ENCODE measurements around the gene CTTNBP2.

- TF ChIP-seq POLR2AphosphoS5 (IDR thresholded peaks at IDR 0.05; ENCODE audit: low read depth, low read length): no peak
- TF ChIP-seq POLR2A (IDR thresholded peaks at IDR 0.05; ENCODE audit: low read depth, low read length): no peak
- no peak for TF ChIP-seq TAF1 (IDR thresholded peaks at IDR 0.05; ENCODE audit: borderline replicate concordance, low read depth, low read length)
These were observed 156.4 kb downstream of the CTTNBP2 start for GRCh38 chr7:117716707-117717299.

All from GM12892 (cell line).